Esophagus squamous epithelium (tissue), 4 donors: ENCODE measurements around the gene MRM2.

Experiments used
- CTCF ChIP-seq, 6 experiments: fragments of 450-650 bp in 4 of 6; fragments of 200-600 bp in 2 of 6; sonication (generic) in 2 of 6; IDR thresholded peaks; one replicate each; pipeline ENCODE4 v1.5.1; 2016 to 2019; ENCODE audit warnings: antibody characterized with exemption in 6 of 6, mild to moderate bottlenecking in 4 of 6, moderate library complexity in 4 of 6
- POLR2A ChIP-seq, 4 donors: fragments of 450-650 bp; IDR thresholded peaks; one replicate each; pipeline ENCODE4 v1.6.1; 2017; ENCODE audit warnings: antibody characterized with exemption in 4 of 4, mild to moderate bottlenecking in 4 of 4, moderate library complexity in 3 of 4

DNA sequence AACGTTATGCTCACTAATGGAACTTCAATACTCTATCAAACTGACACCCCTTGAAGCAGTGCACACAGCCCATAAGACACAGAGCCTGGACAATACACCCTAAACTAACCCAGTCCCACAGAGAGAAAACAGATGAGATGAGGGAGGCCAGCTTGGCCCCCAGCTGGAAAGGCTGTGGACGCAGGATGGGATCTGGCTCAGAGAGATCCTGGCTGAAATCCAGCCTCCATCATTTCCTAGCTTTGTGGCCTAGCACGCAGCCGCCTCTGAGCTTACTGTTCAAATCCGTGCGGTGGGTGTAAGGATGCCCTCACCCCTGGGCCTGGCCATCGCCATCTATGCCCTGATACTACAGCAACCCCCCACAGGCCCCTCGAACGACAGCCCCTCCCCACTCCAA lies 39.5 kb upstream of the MRM2 start:
- TF ChIP-seq CTCF (IDR thresholded peaks at IDR 0.05) (no peak), POLR2A (IDR thresholded peaks at IDR 0.05) (no peak)
